ENCODE measurements around the gene CYP26B1.

- TF ChIP-seq CTCF (IDR thresholded peaks at IDR 0.05; ENCODE audit: poor library complexity) = no peak
- TF ChIP-seq EZH2phosphoT487 (IDR thresholded peaks at IDR 0.05; ENCODE audit: low read depth, severe bottlenecking, unreplicated experiment) = no peak
Observed at GRCh38 chr2:72183016-72183415, 35.4 kb upstream of the CYP26B1 start.
